HG02840 (cell line): ENCODE measurements around the gene MTPN.

Experiments
- ATAC-seq: cut with Tn5 transposase; IDR thresholded peaks from one replicate; pipeline ENCODE4 v1.9.1; 2021; ENCODE audit warnings: mild to moderate bottlenecking, moderate library complexity, moderate number of reproducible peaks; ENCODE audit not compliant: unreplicated experiment, low FRiP score

MTPN gene

GRCh38 chr7:135930565-135931461 is 46.3 kb downstream of the MTPN start:
- ATAC-seq = no peak

DNA sequence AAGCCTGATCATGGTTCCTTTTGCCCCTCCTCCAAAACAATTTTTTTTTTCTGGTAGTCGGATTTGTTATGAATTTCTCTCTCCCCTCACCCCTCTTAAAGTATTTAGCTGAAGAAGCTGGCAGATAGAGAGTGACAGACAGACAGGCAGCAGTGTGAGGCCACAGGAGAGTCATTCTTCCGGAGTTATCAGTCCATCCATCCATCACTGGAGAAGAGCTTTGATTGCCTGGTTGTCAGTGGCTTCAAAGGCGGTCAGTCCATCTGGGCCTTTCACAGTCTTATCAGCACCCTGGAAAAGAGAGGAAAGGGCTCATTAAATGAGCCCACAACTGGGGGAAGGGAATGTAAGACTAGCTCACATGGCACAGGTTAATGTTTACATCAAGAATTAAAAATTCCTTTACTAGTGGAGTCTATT is 47.4 kb downstream of the MTPN start:
- ATAC-seq = no peak

DNA sequence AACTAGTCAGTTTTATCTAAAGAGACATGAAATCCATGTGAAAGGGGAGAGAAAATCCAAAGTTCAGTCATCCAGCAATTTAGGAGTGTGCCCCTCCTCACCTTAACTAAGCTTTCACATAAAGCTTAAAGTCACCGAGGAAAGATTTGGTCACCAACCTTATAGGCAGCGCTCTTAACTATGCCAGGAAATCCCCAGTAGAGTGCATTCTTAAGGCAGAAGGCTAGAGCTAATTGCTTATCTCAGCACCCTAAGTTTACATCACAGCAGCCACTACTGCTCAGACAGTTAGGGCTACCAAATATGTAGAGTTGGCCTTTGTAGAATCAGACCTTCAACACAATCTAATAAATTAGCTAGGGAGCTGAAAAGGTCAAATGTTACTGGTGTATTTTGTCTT is 47.9 kb downstream of the MTPN start:
- no peak for ATAC-seq

DNA sequence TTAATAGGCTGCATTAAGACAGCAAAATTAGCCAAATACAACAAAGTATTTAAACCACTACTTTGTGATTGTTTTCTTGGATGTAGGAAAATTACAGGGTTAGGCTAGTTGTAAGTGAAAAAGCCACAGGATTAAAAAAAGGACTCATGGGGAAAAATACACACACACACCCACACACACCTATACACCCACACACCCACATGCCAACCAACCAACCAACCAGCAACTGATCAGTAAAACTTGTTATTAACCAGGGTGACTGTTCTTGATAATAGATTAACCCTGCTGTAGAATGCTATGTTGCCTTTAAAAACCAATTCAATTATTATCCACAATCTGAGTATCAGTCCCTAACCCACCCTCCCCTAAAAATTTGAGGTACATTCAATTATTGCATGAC is 49.0 kb downstream of the MTPN start:
- no peak for ATAC-seq

- ATAC-seq = no peak
Observed at GRCh38 chr7:135925210-135925609, 51.9 kb downstream of the MTPN start.

GRCh38 chr7:135924302-135924701 is 52.9 kb downstream of the MTPN start:
- ATAC-seq = no peak

- no peak for ATAC-seq
Observed at GRCh38 chr7:135922263-135922662, 54.9 kb downstream of the MTPN start.

DNA sequence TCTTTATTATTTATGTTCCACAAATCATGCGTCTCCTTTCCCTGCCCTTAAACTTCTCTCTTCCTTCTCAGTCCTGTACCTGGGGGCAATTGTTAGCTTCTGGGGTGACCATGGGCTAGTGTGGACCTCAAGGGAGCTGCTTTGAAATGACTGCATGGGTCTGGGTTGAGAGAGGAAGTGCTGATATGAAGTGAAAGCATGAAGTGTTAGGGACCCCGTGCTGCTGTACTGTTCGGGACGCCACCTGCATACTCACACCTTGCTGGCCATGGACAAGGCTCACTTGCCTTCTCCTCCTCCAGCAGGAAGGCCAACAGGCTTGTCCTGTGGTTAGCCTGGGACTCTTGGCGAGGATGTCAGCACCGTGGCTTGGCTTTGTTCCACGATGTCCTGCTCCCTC is 56.7 kb downstream of the MTPN start:
- ATAC-seq = no peak

- no peak for ATAC-seq
Observed at GRCh38 chr7:135919071-135919841, 57.9 kb downstream of the MTPN start.

GRCh38 chr7:135918134-135918533 is 59.0 kb downstream of the MTPN start:
- no peak for ATAC-seq

GRCh38 chr7:135917721-135918120 is 59.4 kb downstream of the MTPN start:
- no peak for ATAC-seq

DNA sequence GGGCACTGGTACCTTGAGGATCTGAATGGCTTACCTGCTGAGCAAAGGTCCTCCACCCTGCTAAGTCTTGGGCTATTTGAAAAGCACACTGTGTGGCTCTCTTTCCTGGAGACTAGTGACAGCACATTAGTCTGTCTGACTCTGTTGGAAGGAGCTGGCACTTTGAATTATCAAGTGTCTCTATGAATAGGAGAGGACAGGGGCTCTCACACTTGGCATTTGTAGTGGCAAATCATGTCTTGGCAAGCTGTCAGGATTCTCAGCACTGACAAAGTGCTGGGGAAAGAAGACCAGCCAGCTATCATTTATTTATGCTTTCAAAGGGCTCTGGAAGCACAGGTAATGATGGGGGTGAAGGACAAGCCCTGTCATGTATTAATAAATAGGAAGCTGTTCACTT is 62.8 kb downstream of the MTPN start:
- no peak for ATAC-seq

DNA sequence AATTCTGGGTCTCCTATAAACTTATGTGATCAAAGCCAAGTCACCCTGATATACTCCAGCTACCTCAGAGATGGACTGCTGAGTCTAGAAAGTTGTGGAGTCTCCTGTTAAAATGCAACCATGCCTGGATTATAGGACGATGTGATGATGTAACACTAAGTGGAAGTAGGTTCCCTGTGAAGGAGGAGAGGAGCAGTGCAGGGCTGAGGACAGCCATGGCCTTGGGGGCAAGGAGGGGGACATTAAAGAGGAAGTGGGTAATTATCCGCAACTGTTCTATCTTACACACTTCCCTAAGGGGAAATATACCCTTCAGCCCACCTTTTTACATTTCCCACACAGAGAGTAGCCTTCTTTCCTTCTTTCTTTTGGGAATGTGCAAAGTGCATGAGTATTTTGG is 63.8 kb downstream of the MTPN start:
- ATAC-seq = no peak

DNA sequence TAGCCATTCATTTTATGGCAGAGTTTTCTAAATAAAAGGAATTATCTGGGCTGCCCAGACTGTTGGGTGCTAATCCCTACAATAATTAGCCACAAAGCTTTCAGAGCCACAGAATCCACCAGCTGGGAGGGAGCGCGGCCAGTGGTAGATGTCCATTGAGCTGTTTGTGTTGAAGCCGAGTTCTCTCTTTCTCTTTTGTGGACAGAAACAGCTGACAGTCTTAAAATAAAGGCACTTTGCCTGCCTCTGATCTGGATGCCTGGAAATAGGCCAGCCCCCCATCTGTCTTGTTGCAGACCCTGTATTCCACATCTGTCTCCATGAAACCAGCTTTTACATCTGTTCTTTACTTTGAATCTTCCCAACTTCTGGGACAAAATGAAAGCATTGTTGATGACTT is 66.1 kb downstream of the MTPN start:
- no peak for ATAC-seq

DNA sequence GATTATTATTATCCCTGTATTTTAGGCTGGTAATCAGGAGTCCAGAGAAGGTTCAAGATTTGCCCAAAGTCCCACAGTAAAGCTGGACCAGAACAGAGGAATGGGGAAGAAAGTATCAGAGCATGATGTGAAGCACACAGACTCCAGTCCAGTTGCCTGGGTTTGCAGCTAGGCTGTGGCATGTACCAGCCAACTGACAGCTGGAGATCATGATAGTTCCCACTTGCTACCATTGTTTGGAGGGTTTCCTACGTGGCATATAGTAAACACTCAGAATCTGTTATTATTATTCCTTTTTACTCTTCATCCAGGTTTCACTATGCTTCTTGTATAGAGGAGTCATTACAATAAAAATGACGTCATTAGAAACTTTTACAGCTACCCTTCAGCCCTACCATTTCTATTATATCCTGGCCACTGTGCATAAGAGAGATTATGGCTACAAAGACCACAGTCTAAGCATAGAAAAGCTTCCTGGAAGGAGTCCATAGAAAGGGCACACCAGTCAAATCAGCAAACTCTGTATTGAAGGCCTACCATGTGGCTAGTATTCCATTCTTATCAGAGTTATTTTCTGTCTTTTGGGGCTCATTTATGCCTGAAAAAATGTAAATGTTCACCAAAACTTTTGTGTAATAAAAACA is 66.6 kb downstream of the MTPN start:
- ATAC-seq = no peak

GRCh38 chr7:135905858-135906257 is 71.3 kb downstream of the MTPN start:
- no peak for ATAC-seq

DNA sequence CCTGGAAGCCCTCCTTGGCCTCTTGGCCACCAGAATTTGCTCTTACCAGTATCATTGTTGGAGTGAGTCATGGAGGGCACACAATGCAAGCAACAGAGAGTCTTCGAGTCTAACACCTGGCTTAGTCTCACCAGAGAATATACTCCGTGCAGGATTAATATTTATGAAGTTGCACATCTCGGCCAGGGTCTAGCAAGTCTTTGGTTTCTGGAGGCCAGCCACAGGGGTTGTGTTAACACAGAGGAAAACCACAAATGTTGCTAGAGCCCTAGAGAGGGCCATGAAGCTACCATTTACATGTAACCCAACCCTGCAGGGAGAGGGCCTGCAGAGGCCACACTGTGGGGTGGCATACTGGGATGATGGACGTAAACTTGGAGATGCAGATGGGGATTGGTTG is 71.8 kb downstream of the MTPN start:
- ATAC-seq = no peak

DNA sequence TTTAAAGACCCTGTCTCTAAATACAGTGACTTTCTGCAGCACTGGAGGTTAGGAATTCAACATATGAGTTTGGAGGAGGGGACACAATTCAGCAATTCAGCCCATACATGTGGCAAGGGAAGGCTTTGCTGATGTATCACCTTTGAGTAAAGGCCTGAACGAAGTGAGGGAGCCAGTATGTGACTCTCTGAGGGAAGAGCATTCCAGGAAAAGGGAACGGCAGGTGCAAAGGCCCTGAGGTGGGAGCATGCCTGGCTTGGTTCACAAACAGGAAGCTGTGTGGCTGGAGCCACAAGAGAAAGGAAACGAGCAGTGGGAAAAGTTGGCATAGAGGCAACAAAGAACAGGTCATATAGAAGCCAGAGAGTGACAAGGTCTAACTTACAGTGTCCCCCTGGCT is 72.9 kb downstream of the MTPN start:
- no peak for ATAC-seq

GRCh38 chr7:135901585-135902540 is 75.3 kb downstream of the MTPN start:
- no peak for ATAC-seq

- no peak for ATAC-seq
Observed at GRCh38 chr7:135900065-135900546, 77.1 kb downstream of the MTPN start.
